ENCODE data around the gene ERBB3.

ERBB3 gene

DNA sequence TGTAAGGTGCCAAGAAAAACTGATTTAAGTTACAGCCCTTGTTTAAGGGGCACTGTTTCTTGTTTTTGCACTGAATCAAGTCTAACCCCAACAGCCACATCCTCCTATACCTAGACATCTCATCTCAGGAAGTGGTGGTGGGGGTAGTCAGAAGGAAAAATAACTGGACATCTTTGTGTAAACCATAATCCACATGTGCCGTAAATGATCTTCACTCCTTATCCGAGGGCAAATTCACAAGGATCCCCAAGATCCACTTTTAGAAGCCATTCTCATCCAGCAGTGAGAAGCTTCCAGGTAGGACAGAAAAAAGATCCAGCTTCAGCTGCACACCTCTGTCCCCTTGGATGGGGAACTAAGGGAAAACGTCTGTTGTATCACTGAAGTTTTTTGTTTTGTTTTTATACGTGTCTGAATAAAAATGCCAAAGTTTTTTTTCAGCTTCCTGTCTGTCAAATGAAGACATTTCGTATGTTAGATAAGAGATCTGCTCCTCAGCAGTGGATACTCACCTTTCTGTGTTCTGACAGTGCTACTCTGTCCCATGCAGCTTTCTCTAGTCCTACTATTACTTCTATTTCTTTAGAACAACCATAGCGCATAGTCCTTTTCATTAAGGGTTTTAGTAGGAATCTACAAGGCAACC lies 23.2 kb downstream of the ERBB3 start:
- DNase-seq (ENCODE audit: extremely low read depth, low read depth), result no peak
- peak overlapping the region; percentile 91 for H3K4me3 ChIP-seq (replicated peaks; ENCODE audit: low read depth, low read length)
- TF ChIP-seq, protein P1, sequence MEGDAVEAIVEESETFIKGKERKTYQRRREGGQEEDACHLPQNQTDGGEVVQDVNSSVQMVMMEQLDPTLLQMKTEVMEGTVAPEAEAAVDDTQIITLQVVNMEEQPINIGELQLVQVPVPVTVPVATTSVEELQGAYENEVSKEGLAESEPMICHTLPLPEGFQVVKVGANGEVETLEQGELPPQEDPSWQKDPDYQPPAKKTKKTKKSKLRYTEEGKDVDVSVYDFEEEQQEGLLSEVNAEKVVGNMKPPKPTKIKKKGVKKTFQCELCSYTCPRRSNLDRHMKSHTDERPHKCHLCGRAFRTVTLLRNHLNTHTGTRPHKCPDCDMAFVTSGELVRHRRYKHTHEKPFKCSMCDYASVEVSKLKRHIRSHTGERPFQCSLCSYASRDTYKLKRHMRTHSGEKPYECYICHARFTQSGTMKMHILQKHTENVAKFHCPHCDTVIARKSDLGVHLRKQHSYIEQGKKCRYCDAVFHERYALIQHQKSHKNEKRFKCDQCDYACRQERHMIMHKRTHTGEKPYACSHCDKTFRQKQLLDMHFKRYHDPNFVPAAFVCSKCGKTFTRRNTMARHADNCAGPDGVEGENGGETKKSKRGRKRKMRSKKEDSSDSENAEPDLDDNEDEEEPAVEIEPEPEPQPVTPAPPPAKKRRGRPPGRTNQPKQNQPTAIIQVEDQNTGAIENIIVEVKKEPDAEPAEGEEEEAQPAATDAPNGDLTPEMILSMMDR (IDR thresholded peaks at IDR 0.05; ENCODE audit: low read depth, low read length, missing control alignments), result no peak

DNA sequence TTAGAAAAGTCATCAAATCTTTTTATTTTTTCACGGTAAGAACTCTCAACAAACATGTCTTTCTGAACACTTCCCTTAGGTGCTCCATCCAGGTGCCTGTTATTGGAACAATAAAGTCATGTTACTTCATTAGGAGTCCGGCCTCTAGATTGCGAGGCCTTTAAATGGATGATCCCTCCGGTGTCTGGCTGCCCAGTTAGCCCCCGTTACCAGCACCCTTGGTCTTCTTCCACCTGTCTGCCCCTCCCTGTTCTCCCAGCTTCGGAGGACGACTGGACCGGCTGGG lies 23.8 kb downstream of the ERBB3 start:
- TF ChIP-seq, protein P1 (IDR thresholded peaks at IDR 0.05; ENCODE audit: low read depth, low read length, missing control alignments), result no peak
- peak overlapping the region; percentile 91 for H3K4me3 ChIP-seq (replicated peaks; ENCODE audit: low read depth, low read length)
- no peak for DNase-seq (ENCODE audit: extremely low read depth, low read depth)

DNA sequence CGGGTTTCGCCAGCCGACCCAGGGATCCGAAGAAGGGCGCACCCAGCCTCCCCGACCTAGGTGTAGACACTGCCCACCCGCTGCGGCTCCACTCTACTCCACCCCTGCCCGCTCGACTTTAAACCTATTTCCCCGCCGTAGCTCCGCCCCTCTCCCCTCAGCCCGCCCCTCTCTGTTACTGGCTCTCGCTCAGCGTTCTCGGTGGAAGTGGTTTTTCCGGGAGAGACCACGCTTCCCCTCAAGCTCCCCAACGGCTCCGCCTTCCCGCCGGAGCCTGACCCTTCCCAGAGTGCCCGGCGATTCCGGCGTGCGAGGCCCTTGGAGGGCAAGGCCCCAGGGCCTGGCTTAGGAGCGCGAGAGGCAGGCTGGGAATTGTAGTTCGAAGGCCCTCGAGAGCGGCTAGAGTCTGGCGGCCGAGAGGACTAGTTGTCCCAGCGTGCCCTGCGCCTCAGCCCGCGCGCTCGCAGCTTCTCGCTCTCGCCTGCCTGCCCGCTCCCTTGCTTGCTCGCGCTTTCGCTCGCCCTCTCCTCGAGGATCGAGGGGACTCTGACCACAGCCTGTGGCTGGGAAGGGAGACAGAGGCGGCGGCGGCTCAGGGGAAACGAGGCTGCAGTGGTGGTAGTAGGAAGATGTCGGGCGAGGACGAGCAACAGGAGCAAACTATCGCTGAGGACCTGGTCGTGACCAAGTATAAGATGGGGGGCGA lies 24.3 kb downstream of the ERBB3 start, which contains the start of gene PA2G4:
Gene PA2G4, plus strand, starts transcription at position 451 of the 706 bp plus-strand sequence. Its CDS starts 179 bp downstream, at position 630.
- peak; percentile 96 for DNase-seq (ENCODE audit: extremely low read depth, low read depth)
- peak within 1 kb of the TSS; percentile 91 for H3K4me3 ChIP-seq (replicated peaks; ENCODE audit: low read depth, low read length)
- TF ChIP-seq, protein P1 (IDR thresholded peaks at IDR 0.05; ENCODE audit: low read depth, low read length, missing control alignments), result no peak

DNA sequence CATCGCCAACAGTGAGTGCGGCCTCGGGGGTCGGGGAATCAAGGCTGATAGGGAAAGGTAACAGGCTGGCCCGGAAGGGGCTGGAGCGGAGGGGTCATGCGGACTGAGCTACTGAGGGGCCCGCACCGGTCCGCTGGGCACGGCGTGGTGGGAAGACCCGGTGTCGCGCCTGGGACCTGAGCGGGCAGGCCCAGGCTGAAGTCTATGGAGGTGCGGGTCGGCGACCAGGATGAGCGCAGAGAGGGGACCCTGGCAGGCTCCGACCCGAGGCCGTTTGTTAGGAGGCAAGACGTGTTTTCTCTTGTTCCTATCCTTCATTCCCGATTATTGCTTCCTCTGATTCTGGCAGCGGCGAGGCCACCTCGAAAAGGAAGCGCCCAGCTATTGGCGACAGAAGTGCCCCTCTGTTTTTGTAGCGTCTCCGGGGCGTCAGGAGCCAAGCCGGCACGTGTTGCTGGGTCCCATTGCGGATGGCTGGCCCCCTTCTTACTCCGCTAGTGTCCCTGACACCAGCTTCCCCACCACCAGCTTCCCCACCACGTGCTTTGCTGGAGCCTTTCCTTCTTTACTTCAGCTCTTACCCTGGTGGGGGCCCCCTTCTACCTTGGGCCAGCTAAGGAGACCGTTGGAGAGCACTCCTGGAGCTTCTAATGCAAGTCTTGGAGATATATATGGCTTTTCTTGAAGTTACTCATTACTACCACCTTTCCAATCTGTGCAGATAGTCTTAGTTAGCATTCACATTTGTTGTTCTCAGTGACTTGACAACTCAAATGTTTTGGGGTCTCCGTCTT lies 25.0 kb downstream of the ERBB3 start:
- TF ChIP-seq, protein P1 (IDR thresholded peaks at IDR 0.05; ENCODE audit: low read depth, low read length, missing control alignments), result no peak
- DNase-seq (ENCODE audit: extremely low read depth, low read depth), result no peak
- H3K4me3 ChIP-seq (replicated peaks; ENCODE audit: low read depth, low read length), result peak overlapping the region; percentile 91

DNA sequence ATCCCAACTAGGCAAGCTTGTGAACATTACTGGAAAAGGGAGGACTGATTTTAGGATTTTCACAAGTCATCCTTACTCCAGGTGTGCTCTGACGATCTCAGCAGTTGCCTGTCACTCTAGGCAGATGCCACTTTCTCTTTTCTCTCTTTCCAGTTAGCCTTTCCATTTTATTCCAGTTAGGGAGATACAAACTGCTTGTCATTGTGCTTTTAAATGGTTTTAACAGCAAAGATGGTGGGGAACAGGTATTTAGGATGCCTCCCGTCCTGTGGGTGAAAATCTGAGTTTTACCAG lies 25.6 kb downstream of the ERBB3 start:
- TF ChIP-seq, protein P1 (IDR thresholded peaks at IDR 0.05; ENCODE audit: low read depth, low read length, missing control alignments), result no peak
- DNase-seq (ENCODE audit: extremely low read depth, low read depth), result no peak
- peak overlapping the region; percentile 91 for H3K4me3 ChIP-seq (replicated peaks; ENCODE audit: low read depth, low read length)

DNA sequence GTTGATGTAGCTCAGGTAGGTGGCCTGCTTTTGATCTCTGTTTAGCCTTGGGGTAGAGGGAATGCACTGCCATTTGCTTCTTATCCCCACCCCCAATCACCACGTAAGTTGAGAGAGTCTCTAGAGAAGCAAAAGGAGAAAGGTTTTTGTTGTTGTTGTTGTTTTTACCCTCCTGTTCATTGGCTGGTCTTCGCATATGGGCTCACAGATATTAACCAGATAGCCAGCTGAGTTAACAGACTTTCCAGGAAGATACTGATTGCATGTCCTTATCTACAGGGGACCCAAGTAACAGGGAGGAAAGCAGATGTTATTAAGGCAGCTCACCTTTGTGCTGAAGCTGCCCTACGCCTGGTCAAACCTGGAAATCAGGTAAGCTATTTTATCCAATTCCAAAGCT lies 27.3 kb downstream of the ERBB3 start:
- TF ChIP-seq, protein P1 (IDR thresholded peaks at IDR 0.05; ENCODE audit: low read depth, low read length, missing control alignments), result no peak
- no peak for DNase-seq (ENCODE audit: extremely low read depth, low read depth)
- H3K4me3 ChIP-seq (replicated peaks; ENCODE audit: low read depth, low read length), result peak overlapping the region; percentile 91; the same call in 1 of the 2 replicates

Data from HFF-Myc (cell line).